ENCODE measurements around the gene HOXC5. TPM values are rescaled to one million over a fixed set of nuclear protein-coding genes. Genes with fewer than 3 reads are reported as not detected.

Gene HOXC5
- total RNA-seq, 3 donors from 2014 or later = not detected

- Histone ChIP-seq H3K4me1 (ENCODE audit: low read depth) (no peaks in the 10 kb centered on the region), H3K9me3 (no peaks in the 10 kb centered on the region), H3K4me3 (no peak overlapping the region), H3K36me3 (ENCODE audit: low read depth) (no peaks in the 10 kb centered on the region)
- intact Hi-C loops (cut with DNase I, micrococcal nuclease) = no loop called here
- TF ChIP-seq, protein P1, sequence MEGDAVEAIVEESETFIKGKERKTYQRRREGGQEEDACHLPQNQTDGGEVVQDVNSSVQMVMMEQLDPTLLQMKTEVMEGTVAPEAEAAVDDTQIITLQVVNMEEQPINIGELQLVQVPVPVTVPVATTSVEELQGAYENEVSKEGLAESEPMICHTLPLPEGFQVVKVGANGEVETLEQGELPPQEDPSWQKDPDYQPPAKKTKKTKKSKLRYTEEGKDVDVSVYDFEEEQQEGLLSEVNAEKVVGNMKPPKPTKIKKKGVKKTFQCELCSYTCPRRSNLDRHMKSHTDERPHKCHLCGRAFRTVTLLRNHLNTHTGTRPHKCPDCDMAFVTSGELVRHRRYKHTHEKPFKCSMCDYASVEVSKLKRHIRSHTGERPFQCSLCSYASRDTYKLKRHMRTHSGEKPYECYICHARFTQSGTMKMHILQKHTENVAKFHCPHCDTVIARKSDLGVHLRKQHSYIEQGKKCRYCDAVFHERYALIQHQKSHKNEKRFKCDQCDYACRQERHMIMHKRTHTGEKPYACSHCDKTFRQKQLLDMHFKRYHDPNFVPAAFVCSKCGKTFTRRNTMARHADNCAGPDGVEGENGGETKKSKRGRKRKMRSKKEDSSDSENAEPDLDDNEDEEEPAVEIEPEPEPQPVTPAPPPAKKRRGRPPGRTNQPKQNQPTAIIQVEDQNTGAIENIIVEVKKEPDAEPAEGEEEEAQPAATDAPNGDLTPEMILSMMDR (IDR thresholded peaks at IDR 0.05) = no peak
- ATAC-seq (no peak), DNase-seq (no peak)
Measured at GRCh38 chr12:54065677-54066076, 32.8 kb downstream of the HOXC5 start.

DNA sequence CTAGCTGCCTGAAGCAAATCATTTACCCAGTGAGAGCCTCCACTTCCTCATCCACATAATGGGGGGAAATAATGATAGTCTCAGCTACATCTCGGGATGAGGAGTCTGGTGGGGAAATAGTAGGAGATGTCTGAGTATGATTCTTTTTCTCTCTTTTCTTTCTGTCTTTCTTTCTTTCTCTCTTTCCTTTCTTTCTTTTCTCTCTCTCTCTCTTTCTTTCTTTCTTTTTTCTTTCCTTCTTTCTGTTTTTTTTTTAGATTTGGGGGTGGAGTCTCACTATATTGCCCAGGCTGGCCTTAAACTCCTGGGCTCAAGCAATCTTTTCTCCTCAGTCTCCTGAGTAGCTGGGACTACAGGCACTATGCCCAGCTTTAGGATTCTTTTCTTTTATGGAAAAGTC lies 33.6 kb downstream of the HOXC5 start:
- ATAC-seq = no peak
- intact Hi-C loops (cut with DNase I, micrococcal nuclease) = no loop called here
- Histone ChIP-seq H3K4me1 (ENCODE audit: low read depth) (no peaks in the 10 kb centered on the region), H3K4me3 (no peak overlapping the region), H3K36me3 (ENCODE audit: low read depth) (no peaks in the 10 kb centered on the region), H3K9me3 (no peaks in the 10 kb centered on the region)
- no peak for DNase-seq
- TF ChIP-seq, protein P1 (IDR thresholded peaks at IDR 0.05) = no peak

- ATAC-seq = no peak
- Histone ChIP-seq H3K4me1 (ENCODE audit: low read depth) (no peaks in the 10 kb centered on the region), H3K36me3 (ENCODE audit: low read depth) (no peaks in the 10 kb centered on the region), H3K4me3 (no peak overlapping the region), H3K9me3 (no peaks in the 10 kb centered on the region)
- TF ChIP-seq, protein P1 (IDR thresholded peaks at IDR 0.05) = no peak
- DNase-seq = no peak
- intact Hi-C loops (cut with DNase I, micrococcal nuclease) = no loop called here
Measured at GRCh38 chr12:54068418-54069070, 35.7 kb downstream of the HOXC5 start.

GRCh38 chr12:54071942-54072341 lies 39.1 kb downstream of the HOXC5 start:
- DNase-seq (no peak), ATAC-seq (no peak)
- no peak overlapping the region for H3K4me3 ChIP-seq
- intact Hi-C loops (cut with DNase I, micrococcal nuclease) = no loop called here
- no peaks in the 10 kb centered on the region for H3K4me1 ChIP-seq (ENCODE audit: low read depth)
- TF ChIP-seq, protein P1 (IDR thresholded peaks at IDR 0.05) = no peak
- no peaks in the 10 kb centered on the region for H3K9me3 ChIP-seq
- H3K36me3 ChIP-seq (ENCODE audit: low read depth) = no peaks in the 10 kb centered on the region

GRCh38 chr12:54074308-54074707 lies 41.5 kb downstream of the HOXC5 start:
- no peaks in the 10 kb centered on the region for H3K4me1 ChIP-seq (ENCODE audit: low read depth)
- H3K9me3 ChIP-seq = no peaks in the 10 kb centered on the region
- H3K4me3 ChIP-seq = no peak overlapping the region
- TF ChIP-seq, protein P1 (IDR thresholded peaks at IDR 0.05) = no peak
- ATAC-seq (no peak), DNase-seq (no peak)
- intact Hi-C loops (cut with DNase I, micrococcal nuclease) = no loop called here
- no peaks in the 10 kb centered on the region for H3K36me3 ChIP-seq (ENCODE audit: low read depth)

- no peaks in the 10 kb centered on the region for H3K9me3 ChIP-seq
- DNase-seq (no peak), ATAC-seq (no peak)
- no peaks in the 10 kb centered on the region for H3K4me1 ChIP-seq (ENCODE audit: low read depth)
- TF ChIP-seq, protein P1 (IDR thresholded peaks at IDR 0.05) = no peak
- H3K36me3 ChIP-seq (ENCODE audit: low read depth) = no peaks in the 10 kb centered on the region
- intact Hi-C loops (cut with DNase I, micrococcal nuclease) = no loop called here
- H3K4me3 ChIP-seq = no peak overlapping the region
Measured at GRCh38 chr12:54075409-54075808, 42.6 kb downstream of the HOXC5 start.

All from mucosa of descending colon (tissue), 3 donors.